ENCODE data around the gene OR51S1. TPM values are rescaled to one million over a fixed set of nuclear protein-coding genes. Genes with fewer than 3 reads are reported as not detected.

OR51S1 gene
- total RNA-seq, 1 donor from 2014 or later = not detected

- no peak overlapping the region for H3K4me3 ChIP-seq (ENCODE audit: insufficient read depth, low read depth, low read length)
- no peaks in the 10 kb centered on the region for H3K36me3 ChIP-seq (ENCODE audit: insufficient read depth, low read length)
- no peak overlapping the region for H3K27ac ChIP-seq (ENCODE audit: low read depth, low read length)
- no peaks in the 10 kb centered on the region for H3K79me2 ChIP-seq (ENCODE audit: insufficient read depth, low read length)
- Mint-ChIP-seq H3K4me3 (ENCODE audit: unreplicated experiment) (no peak overlapping the region), H3K4me1 (ENCODE audit: low read depth, unreplicated experiment) (no peaks in the 10 kb centered on the region), H3K36me3 (ENCODE audit: low read depth, unreplicated experiment) (no peaks in the 10 kb centered on the region), H3K9me3 (ENCODE audit: unreplicated experiment) (peaks cover 2% of the 10 kb centered on the region), H3K27ac (ENCODE audit: unreplicated experiment) (no peak overlapping the region), H3K27me3 (ENCODE audit: low read depth, unreplicated experiment) (no peaks in the 10 kb centered on the region)
- H3K27me3 ChIP-seq (ENCODE audit: insufficient read depth, low read length) = no peaks in the 10 kb centered on the region
- TF ChIP-seq EZH2 (IDR thresholded peaks at IDR 0.05; ENCODE audit: insufficient read depth, low read length) = no peak
- TF ChIP-seq, protein P1, sequence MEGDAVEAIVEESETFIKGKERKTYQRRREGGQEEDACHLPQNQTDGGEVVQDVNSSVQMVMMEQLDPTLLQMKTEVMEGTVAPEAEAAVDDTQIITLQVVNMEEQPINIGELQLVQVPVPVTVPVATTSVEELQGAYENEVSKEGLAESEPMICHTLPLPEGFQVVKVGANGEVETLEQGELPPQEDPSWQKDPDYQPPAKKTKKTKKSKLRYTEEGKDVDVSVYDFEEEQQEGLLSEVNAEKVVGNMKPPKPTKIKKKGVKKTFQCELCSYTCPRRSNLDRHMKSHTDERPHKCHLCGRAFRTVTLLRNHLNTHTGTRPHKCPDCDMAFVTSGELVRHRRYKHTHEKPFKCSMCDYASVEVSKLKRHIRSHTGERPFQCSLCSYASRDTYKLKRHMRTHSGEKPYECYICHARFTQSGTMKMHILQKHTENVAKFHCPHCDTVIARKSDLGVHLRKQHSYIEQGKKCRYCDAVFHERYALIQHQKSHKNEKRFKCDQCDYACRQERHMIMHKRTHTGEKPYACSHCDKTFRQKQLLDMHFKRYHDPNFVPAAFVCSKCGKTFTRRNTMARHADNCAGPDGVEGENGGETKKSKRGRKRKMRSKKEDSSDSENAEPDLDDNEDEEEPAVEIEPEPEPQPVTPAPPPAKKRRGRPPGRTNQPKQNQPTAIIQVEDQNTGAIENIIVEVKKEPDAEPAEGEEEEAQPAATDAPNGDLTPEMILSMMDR (IDR thresholded peaks at IDR 0.05; ENCODE audit: insufficient read depth, low read depth, low read length) = no peak
- H3K4me2 ChIP-seq (ENCODE audit: low read length) = no peak overlapping the region
- H4K20me1 ChIP-seq (ENCODE audit: insufficient read depth, low read length) = no peaks in the 10 kb centered on the region
- peak; percentile 23 for DNase-seq (ENCODE audit: low read depth)
- no peaks in the 10 kb centered on the region for H3K9me3 ChIP-seq (ENCODE audit: insufficient read depth, low read depth, low read length)
- no peak for FAIRE-seq
- no peak overlapping the region for H2AFZ ChIP-seq (ENCODE audit: low read depth, low read length)
- H3K9ac ChIP-seq (ENCODE audit: low read length) = no peak overlapping the region
- H3K4me1 ChIP-seq (ENCODE audit: insufficient read depth, low read length) = no peaks in the 10 kb centered on the region
These were observed 2.0 kb upstream of the OR51S1 start for GRCh38 chr11:4851033-4851432.

- Histone ChIP-seq H3K9ac (ENCODE audit: low read length) (no peak overlapping the region), H4K20me1 (ENCODE audit: insufficient read depth, low read length) (no peaks in the 10 kb centered on the region), H3K36me3 (ENCODE audit: insufficient read depth, low read length) (no peaks in the 10 kb centered on the region), H3K4me3 (ENCODE audit: insufficient read depth, low read depth, low read length) (no peak overlapping the region), H2AFZ (ENCODE audit: low read depth, low read length) (no peak overlapping the region), H3K4me2 (ENCODE audit: low read length) (no peak overlapping the region), H3K4me1 (ENCODE audit: insufficient read depth, low read length) (no peaks in the 10 kb centered on the region), H3K9me3 (ENCODE audit: insufficient read depth, low read depth, low read length) (no peaks in the 10 kb centered on the region), H3K79me2 (ENCODE audit: insufficient read depth, low read length) (no peaks in the 10 kb centered on the region), H3K27me3 (ENCODE audit: insufficient read depth, low read length) (no peaks in the 10 kb centered on the region), H3K27ac (ENCODE audit: low read depth, low read length) (no peak overlapping the region)
- no peak for FAIRE-seq
- no peak overlapping the region for H3K27ac Mint-ChIP-seq (ENCODE audit: unreplicated experiment)
- TF ChIP-seq, protein P1 (IDR thresholded peaks at IDR 0.05; ENCODE audit: insufficient read depth, low read depth, low read length) = no peak
- no peak for TF ChIP-seq EZH2 (IDR thresholded peaks at IDR 0.05; ENCODE audit: insufficient read depth, low read length)
- no peaks in the 10 kb centered on the region for H3K4me1 Mint-ChIP-seq (ENCODE audit: low read depth, unreplicated experiment)
- no peaks in the 10 kb centered on the region for H3K36me3 Mint-ChIP-seq (ENCODE audit: low read depth, unreplicated experiment)
- no peaks in the 10 kb centered on the region for H3K27me3 Mint-ChIP-seq (ENCODE audit: low read depth, unreplicated experiment)
- H3K9me3 Mint-ChIP-seq (ENCODE audit: unreplicated experiment) = no peaks in the 10 kb centered on the region
- no peak overlapping the region for H3K4me3 Mint-ChIP-seq (ENCODE audit: unreplicated experiment)
- DNase-seq (ENCODE audit: low read depth) = no peak
These were observed 9.0 kb downstream of the OR51S1 start for GRCh38 chr11:4839851-4840549.

- no peaks in the 10 kb centered on the region for H3K4me1 Mint-ChIP-seq (ENCODE audit: low read depth, unreplicated experiment)
- H3K4me2 ChIP-seq (ENCODE audit: low read length) = no peak overlapping the region
- H3K27ac Mint-ChIP-seq (ENCODE audit: unreplicated experiment) = no peak overlapping the region
- no peak overlapping the region for H3K9ac ChIP-seq (ENCODE audit: low read length)
- no peaks in the 10 kb centered on the region for H3K27me3 Mint-ChIP-seq (ENCODE audit: low read depth, unreplicated experiment)
- no peaks in the 10 kb centered on the region for H3K36me3 Mint-ChIP-seq (ENCODE audit: low read depth, unreplicated experiment)
- H3K4me3 ChIP-seq (ENCODE audit: insufficient read depth, low read depth, low read length) = no peak overlapping the region
- DNase-seq (ENCODE audit: low read depth) (no peak), FAIRE-seq (no peak)
- H3K4me3 Mint-ChIP-seq (ENCODE audit: unreplicated experiment) = no peak overlapping the region
- TF ChIP-seq, protein P1 (IDR thresholded peaks at IDR 0.05; ENCODE audit: insufficient read depth, low read depth, low read length) = no peak
- no peak for TF ChIP-seq EZH2 (IDR thresholded peaks at IDR 0.05; ENCODE audit: insufficient read depth, low read length)
- H3K79me2 ChIP-seq (ENCODE audit: insufficient read depth, low read length) = no peaks in the 10 kb centered on the region
- no peaks in the 10 kb centered on the region for H3K36me3 ChIP-seq (ENCODE audit: insufficient read depth, low read length)
- H3K9me3 ChIP-seq (ENCODE audit: insufficient read depth, low read depth, low read length) = no peaks in the 10 kb centered on the region
- H3K27me3 ChIP-seq (ENCODE audit: insufficient read depth, low read length) = no peaks in the 10 kb centered on the region
- no peaks in the 10 kb centered on the region for H3K4me1 ChIP-seq (ENCODE audit: insufficient read depth, low read length)
- H3K27ac ChIP-seq (ENCODE audit: low read depth, low read length) = no peak overlapping the region
- H4K20me1 ChIP-seq (ENCODE audit: insufficient read depth, low read length) = no peaks in the 10 kb centered on the region
- no peak overlapping the region for H2AFZ ChIP-seq (ENCODE audit: low read depth, low read length)
- no peaks in the 10 kb centered on the region for H3K9me3 Mint-ChIP-seq (ENCODE audit: unreplicated experiment)
These were observed 18.1 kb downstream of the OR51S1 start for GRCh38 chr11:4830909-4831308.

Data from astrocyte (in vitro differentiated cells and primary cell).